Upper lobe of right lung (tissue), 1 donor: ENCODE data around the gene TENM4. TPM values are rescaled to one million over a fixed set of nuclear protein-coding genes. Genes with fewer than 3 reads are reported as not detected.

Experiments used
- ATAC-seq: fragments of 200-7000 bp; cut with Tn5 transposase; one replicate; pipeline ENCODE4 v1.9.1; 2020; ENCODE audit warnings: mild to moderate bottlenecking, moderate library complexity
- DNase-seq: peaks from one replicate; pipeline ENCODE4 v3.0.0-alpha.2; 2020
- H3K27ac ChIP-seq: fragments of 200-600 bp; one replicate; pipeline ENCODE4 v1.8.0; 2022
- H3K27me3 ChIP-seq: fragments of 200-600 bp; one replicate; pipeline ENCODE4 v1.8.0; 2022; ENCODE audit warnings: mild to moderate bottlenecking
- H3K36me3 ChIP-seq: fragments of 200-600 bp; one replicate; pipeline ENCODE4 v1.8.0; 2022
- H3K4me1 ChIP-seq: fragments of 200-600 bp; one replicate; pipeline ENCODE4 v1.8.0; 2022
- H3K4me3 ChIP-seq: fragments of 200-600 bp; one replicate; pipeline ENCODE4 v1.8.0; 2022; ENCODE audit warnings: mild to moderate bottlenecking
- H3K9me3 ChIP-seq: fragments of 200-600 bp; one replicate; pipeline ENCODE4 v1.8.0; 2022
- CTCF ChIP-seq: fragments of 200-600 bp; IDR thresholded peaks from one replicate; pipeline ENCODE4 v1.8.0; 2022; ENCODE audit warnings: antibody characterized with exemption
- intact Hi-C: fragments of 100-400 bp; cut with DNase I; formaldehyde crosslinking; loops from one replicate; pipeline ENCODE4 v1.11.0; 2022
- total RNA-seq: library from RNA; stranded (reverse); fragmentation: NEBNext Ultra II Directional; extraction: Animal tissue kit (Norgen Biotek cat#: 25700); gene quantifications from one replicate; pipeline ENCODE4 v1.2.1, GENCODE V29; 2021
- donor health status: DM: no; HTN: yes; CAD: no; lungs with severe emphysema.

TENM4 gene
- total RNA-seq, 1 donor from 2014 or later, result 4.3 TPM

DNA sequence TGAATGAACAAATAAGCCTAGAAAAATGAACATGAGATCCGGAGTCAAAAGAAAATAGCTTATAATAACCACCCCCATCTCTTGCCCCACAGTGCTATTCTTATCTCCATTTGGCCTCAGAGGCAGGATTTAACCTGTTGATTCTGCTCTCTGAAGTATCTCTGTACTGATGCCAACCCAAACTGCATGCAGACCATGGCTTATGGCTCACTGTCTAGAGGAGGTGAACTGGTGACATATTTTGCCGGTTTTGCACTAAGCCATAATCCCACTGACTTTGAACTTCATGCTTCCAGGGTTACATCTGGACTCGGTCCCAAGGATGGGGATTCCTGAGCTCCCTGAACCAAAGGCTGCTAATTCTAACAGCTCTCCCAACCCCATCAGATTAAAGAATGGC, 397.1 kb downstream of the TENM4 start:
- intact Hi-C loops, result no loop called here
- no peak for TF ChIP-seq CTCF
- Histone ChIP-seq H3K4me3 (no peak overlapping the region), H3K36me3 (no peaks in the 10 kb centered on the region), H3K27me3 (no peaks in the 10 kb centered on the region), H3K27ac (no peak overlapping the region), H3K4me1 (no peaks in the 10 kb centered on the region), H3K9me3 (no peaks in the 10 kb centered on the region)
- no peak for DNase-seq
- ATAC-seq, result no peak

GRCh38 chr11:79042824-79043223, 398.0 kb downstream of the TENM4 start:
- TF ChIP-seq CTCF, result no peak
- H3K36me3 ChIP-seq, result no peaks in the 10 kb centered on the region
- H3K9me3 ChIP-seq, result no peaks in the 10 kb centered on the region
- intact Hi-C loops, result no loop called here
- no peak overlapping the region for H3K27ac ChIP-seq
- no peak for ATAC-seq
- DNase-seq, result no peak
- no peaks in the 10 kb centered on the region for H3K4me1 ChIP-seq
- no peaks in the 10 kb centered on the region for H3K27me3 ChIP-seq
- no peak overlapping the region for H3K4me3 ChIP-seq

DNA sequence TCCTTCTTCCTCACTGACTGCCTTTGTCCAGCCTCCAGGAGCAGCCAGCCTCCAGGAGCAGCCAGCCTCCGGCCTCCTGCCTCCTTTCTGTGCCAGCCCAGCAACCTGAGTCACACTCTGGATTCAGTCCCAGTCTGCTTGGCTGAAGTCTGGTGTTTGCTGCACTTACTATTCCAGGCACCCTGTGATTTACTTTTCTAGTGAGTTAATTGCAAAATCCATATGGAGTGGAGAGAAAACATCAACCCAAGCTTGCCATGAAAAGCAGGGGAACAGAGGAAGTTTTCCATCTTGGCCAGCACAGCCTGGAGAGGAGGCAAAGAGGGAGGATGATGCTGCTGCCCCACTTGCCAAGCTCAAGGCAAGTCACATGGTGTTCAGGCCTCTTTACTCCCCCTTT, 400.5 kb downstream of the TENM4 start:
- no peak for TF ChIP-seq CTCF
- H3K27ac ChIP-seq, result no peak overlapping the region
- no peaks in the 10 kb centered on the region for H3K9me3 ChIP-seq
- DNase-seq (no peak), ATAC-seq (no peak)
- no peak overlapping the region for H3K4me3 ChIP-seq
- no peaks in the 10 kb centered on the region for H3K27me3 ChIP-seq
- H3K4me1 ChIP-seq, result no peaks in the 10 kb centered on the region
- H3K36me3 ChIP-seq, result no peaks in the 10 kb centered on the region
- intact Hi-C loops, result no loop called here

GRCh38 chr11:79039122-79039521, 401.7 kb downstream of the TENM4 start:
- H3K27me3 ChIP-seq, result no peaks in the 10 kb centered on the region
- no peak overlapping the region for H3K27ac ChIP-seq
- TF ChIP-seq CTCF, result no peak
- DNase-seq (no peak), ATAC-seq (no peak)
- no peaks in the 10 kb centered on the region for H3K36me3 ChIP-seq
- no peak overlapping the region for H3K4me3 ChIP-seq
- intact Hi-C loops, result no loop called here
- no peaks in the 10 kb centered on the region for H3K9me3 ChIP-seq
- H3K4me1 ChIP-seq, result no peaks in the 10 kb centered on the region

DNA sequence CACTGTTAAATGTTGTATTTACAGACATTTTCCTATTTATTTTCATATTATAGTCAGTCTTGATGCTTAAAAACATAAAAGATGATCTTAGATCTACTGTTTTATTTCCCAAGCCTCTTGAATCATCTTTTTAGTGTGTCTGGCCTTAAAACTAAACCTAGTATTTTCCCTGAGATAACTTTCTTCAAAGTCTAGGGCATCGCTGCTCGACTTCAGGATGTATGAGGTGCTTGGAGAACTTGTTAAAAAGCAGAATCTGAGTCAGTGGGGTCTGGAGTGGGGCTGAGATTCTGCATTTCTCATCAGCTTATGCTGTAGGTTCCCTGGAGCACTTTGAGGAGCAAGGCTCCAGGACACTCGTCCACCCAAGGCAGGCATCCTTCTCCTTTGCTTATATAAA, 404.9 kb downstream of the TENM4 start:
- ATAC-seq, result no peak

More for the DNA sequence above, 404.9 kb downstream of the TENM4 start:
- no peak for DNase-seq
- Histone ChIP-seq H3K27ac (no peak overlapping the region), H3K27me3 (peaks cover 14% of the 10 kb centered on the region), H3K36me3 (no peaks in the 10 kb centered on the region), H3K4me1 (no peaks in the 10 kb centered on the region), H3K9me3 (no peaks in the 10 kb centered on the region), H3K4me3 (no peak overlapping the region)
- intact Hi-C loops, result no loop called here
- no peak for TF ChIP-seq CTCF
